HepG2 (cell line): Measurements from ENCODE around the gene CFD. TPM values are rescaled to one million over a fixed set of nuclear protein-coding genes. Genes with fewer than 3 reads are reported as not detected.

Source experiments
- DMAP1 ChIP-seq: IDR thresholded peaks from 2 replicates; pipeline ENCODE4 v1.6.1; 2016
- IRF2 ChIP-seq: IDR thresholded peaks from 2 replicates; pipeline ENCODE4 v1.6.1; 2018; ENCODE audit warnings: missing genetic modification reagents, missing compliant biosample characterization
- RXRB ChIP-seq: IDR thresholded peaks from 2 replicates; pipeline ENCODE4 v1.6.1; 2016; ENCODE audit warnings: borderline replicate concordance, missing genetic modification reagents, missing compliant biosample characterization
- SMAD1 ChIP-seq: sonication (generic); formaldehyde crosslinking; IDR thresholded peaks from 2 replicates; pipeline ENCODE4 v1.4.0; 2020; ENCODE audit warnings: missing genetic modification reagents, low read depth, mild to moderate bottlenecking, borderline replicate concordance
- ZFP90 ChIP-seq: sonication (generic); formaldehyde crosslinking; IDR thresholded peaks from 2 replicates; pipeline ENCODE4 v1.8.0; 2022; ENCODE audit warnings: missing genetic modification reagents, mild to moderate bottlenecking, inconsistent platforms, borderline replicate concordance
- microRNA counts: library from miRNA; unstranded; fragments of <30 nt; microRNA quantifications from one replicate; lab custom pipeline; 2015
- microRNA-seq: library from miRNA; unstranded; fragments of <30 nt; microRNA quantifications from one replicate; pipeline ENCODE4, GENCODE V29; 2020
- polyA plus RNA-seq, 8 experiments: library from polyadenylated mRNA; depleted of rRNA in 3 of 8; stranded (reverse) in 7 of 8; unstranded in 1 of 8; fragments of >200 nt; fragmentation: Illumina TruSeq in 4 of 8; extraction: Trizol in 4 of 8; gene quantifications; 2 replicates each; pipeline versions ENCODE4 v1.2.1 to v1.2.3, GENCODE V29; 2011 to 2016; ENCODE audit warnings: low read depth in 4 of 8, missing spikeins in 1 of 8, mixed read lengths in 1 of 8; ENCODE audit not compliant: insufficient read depth in 1 of 8
- small RNA-seq, 3 experiments: library from RNA; depleted of rRNA; stranded (forward); fragments of <200 nt; gene quantifications; one replicate each; pipeline ENCODE3, GENCODE V24; 2012; ENCODE audit warnings: low read depth in 2 of 3, low replicate concordance in 1 of 3; ENCODE audit not compliant: insufficient read length in 3 of 3, insufficient read depth in 2 of 3
- total RNA-seq, 5 experiments: library from RNA; depleted of rRNA; stranded (reverse); fragments of >200 nt; fragmentation: Illumina TruSeq; extraction: Trizol; gene quantifications; 2 replicates each; pipeline ENCODE4 v1.2.3, GENCODE V29; 2016; ENCODE audit warnings: low read depth in 1 of 5

CFD gene
- total and polyA plus RNA-seq, 2 of the 13 experiments (the other 11 are each of a cell fraction or from before 2014, with no cell fraction given) = 2.3 to 4.6 TPM

GRCh38 chr19:912181-913079, 53.0 kb downstream of the CFD start (continued):
- TF ChIP-seq SMAD1 (CRISPR knock-in tag) (no peak), IRF2 (CRISPR knock-in tag) (no peak), RXRB (CRISPR knock-in tag) (no peak), DMAP1 (CRISPR knock-in tag) (peak; percentile 6; the same call in 1 of the 2 replicates), ZFP90 (CRISPR knock-in tag) (0 out of 2 replicates have a peak, but pooled peaks have one; percentile 6)

MicroRNA genes within 50 kb of the gene (microRNA counts, 767-probe panel; counts per million panel counts)
- not detected for microRNA hsa-miR-3187-3p (lab: Ali Mortazavi, UCI)

Small RNA genes within 50 kb of the gene (microRNA-seq; reads per million reads assigned to microRNA genes)
- 31.0 reads per million, percentile 60 among the genes with 10 or more reads in this experiment for gene MIR3187

Small RNA genes within 50 kb of the gene (small RNA-seq; reads per million reads assigned to genes)
- 0 reads per million in 3 experiments for gene MIR3187
- 0 to 0.33 (median 0.20) reads per million in 3 experiments for gene RNU6-9

Other genes starting within 250 kb of the CFD start
- 52.5 and 78.0 TPM in 2 replicates for gene POLRMT, start 226.1 kb upstream of the CFD start, total RNA-seq (2016; rRNA removed; fragmentation: Illumina TruSeq; extraction: Trizol)
- gene POLRMT, start 226.1 kb upstream of the CFD start, polyA plus RNA-seq (2011; rRNA removed) = 101 and 114 TPM in 2 replicates
- 0.24 TPM in 1 of 2 replicates, not detected in the other for gene FGF22, start 219.8 kb upstream of the CFD start, total RNA-seq (2016; rRNA removed; fragmentation: Illumina TruSeq; extraction: Trizol)
- gene FGF22, start 219.8 kb upstream of the CFD start, polyA plus RNA-seq (2011; rRNA removed) = 0.07 TPM in 1 of 2 replicates, not detected in the other
- 18.5 and 34.0 TPM in 2 replicates for gene RNF126, start 196.4 kb upstream of the CFD start, total RNA-seq (2016; rRNA removed; fragmentation: Illumina TruSeq; extraction: Trizol)
- gene RNF126, start 196.4 kb upstream of the CFD start, polyA plus RNA-seq (2011; rRNA removed) = 23.2 and 24.6 TPM in 2 replicates
- gene FSTL3, start 183.3 kb upstream of the CFD start, total RNA-seq (2016; rRNA removed; fragmentation: Illumina TruSeq; extraction: Trizol) = 5.8 and 13.5 TPM in 2 replicates
- 15.6 and 30.9 TPM in 2 replicates for gene FSTL3, start 183.3 kb upstream of the CFD start, polyA plus RNA-seq (2011; rRNA removed)
- gene PRSS57, start 164.2 kb upstream of the CFD start, total RNA-seq (2016; rRNA removed; fragmentation: Illumina TruSeq; extraction: Trizol) = not detected in 2 replicates
- 0.12 and 0.20 TPM in 2 replicates for gene PRSS57, start 164.2 kb upstream of the CFD start, polyA plus RNA-seq (2011; rRNA removed)
- gene PALM, start 150.7 kb upstream of the CFD start, total RNA-seq (2016; rRNA removed; fragmentation: Illumina TruSeq; extraction: Trizol) = 9.7 and 10.8 TPM in 2 replicates
- gene PALM, start 150.7 kb upstream of the CFD start, polyA plus RNA-seq (2011; rRNA removed) = 4.0 and 5.4 TPM in 2 replicates
- gene MISP, start 108.6 kb upstream of the CFD start, total RNA-seq (2016; rRNA removed; fragmentation: Illumina TruSeq; extraction: Trizol) = 1.1 and 1.3 TPM in 2 replicates
- gene MISP, start 108.6 kb upstream of the CFD start, polyA plus RNA-seq (2011; rRNA removed) = 0.67 and 0.71 TPM in 2 replicates
- gene PTBP1, start 62.2 kb upstream of the CFD start, total RNA-seq (2016; rRNA removed; fragmentation: Illumina TruSeq; extraction: Trizol) = 188 and 195 TPM in 2 replicates
- gene PTBP1, start 62.2 kb upstream of the CFD start, polyA plus RNA-seq (2011; rRNA removed) = 288 and 314 TPM in 2 replicates
- gene PLPPR3, start 37.7 kb upstream of the CFD start, total RNA-seq (2016; rRNA removed; fragmentation: Illumina TruSeq; extraction: Trizol) = 0.07 TPM in 1 of 2 replicates, not detected in the other
- 0.16 and 0.17 TPM in 2 replicates for gene PLPPR3, start 37.7 kb upstream of the CFD start, polyA plus RNA-seq (2011; rRNA removed)
- not detected in 2 replicates for gene AZU1, start 31.8 kb upstream of the CFD start, total RNA-seq (2016; rRNA removed; fragmentation: Illumina TruSeq; extraction: Trizol)
- gene AZU1, start 31.8 kb upstream of the CFD start, polyA plus RNA-seq (2011; rRNA removed) = 0.08 TPM in 1 of 2 replicates, not detected in the other
- gene PRTN3, start 18.7 kb upstream of the CFD start, total RNA-seq (2016; rRNA removed; fragmentation: Illumina TruSeq; extraction: Trizol) = not detected in 2 replicates
- gene PRTN3, start 18.7 kb upstream of the CFD start, polyA plus RNA-seq (2011; rRNA removed) = 0.10 TPM in 1 of 2 replicates, not detected in the other
- gene ELANE, start 7.4 kb upstream of the CFD start, total RNA-seq (2016; rRNA removed; fragmentation: Illumina TruSeq; extraction: Trizol) = not detected in 2 replicates
- not detected in 2 replicates for gene ELANE, start 7.4 kb upstream of the CFD start, polyA plus RNA-seq (2011; rRNA removed)
- gene MED16, start 33.5 kb downstream of the CFD start, total RNA-seq (2016; rRNA removed; fragmentation: Illumina TruSeq; extraction: Trizol) = 14.8 and 18.4 TPM in 2 replicates
- 13.3 and 16.9 TPM in 2 replicates for gene MED16, start 33.5 kb downstream of the CFD start, polyA plus RNA-seq (2011; rRNA removed)
- gene RNU6-9, start 33.8 kb downstream of the CFD start, total RNA-seq (2016; rRNA removed; fragmentation: Illumina TruSeq; extraction: Trizol) = under 0.01 TPM in 1 of 2 replicates, not detected in the other
- not detected in 2 replicates for gene RNU6-9, start 33.8 kb downstream of the CFD start, polyA plus RNA-seq (2011; rRNA removed)
- gene R3HDM4, start 53.6 kb downstream of the CFD start, total RNA-seq (2016; rRNA removed; fragmentation: Illumina TruSeq; extraction: Trizol) = 21.8 and 26.2 TPM in 2 replicates
- gene R3HDM4, start 53.6 kb downstream of the CFD start, polyA plus RNA-seq (2011; rRNA removed) = 26.9 and 40.4 TPM in 2 replicates
- gene KISS1R, start 57.7 kb downstream of the CFD start, total RNA-seq (2016; rRNA removed; fragmentation: Illumina TruSeq; extraction: Trizol) = 3.9 and 10.2 TPM in 2 replicates
- gene KISS1R, start 57.7 kb downstream of the CFD start, polyA plus RNA-seq (2011; rRNA removed) = 1.1 and 1.5 TPM in 2 replicates
- gene ARID3A, start 66.4 kb downstream of the CFD start, total RNA-seq (2016; rRNA removed; fragmentation: Illumina TruSeq; extraction: Trizol) = 53.8 and 71.3 TPM in 2 replicates
- 77.9 and 102 TPM in 2 replicates for gene ARID3A, start 66.4 kb downstream of the CFD start, polyA plus RNA-seq (2011; rRNA removed)
- gene WDR18, start 124.7 kb downstream of the CFD start, total RNA-seq (2016; rRNA removed; fragmentation: Illumina TruSeq; extraction: Trizol) = 47.6 and 49.7 TPM in 2 replicates
- gene WDR18, start 124.7 kb downstream of the CFD start, polyA plus RNA-seq (2011; rRNA removed) = 36.4 and 44.6 TPM in 2 replicates
- 0.07 TPM in 1 of 2 replicates, not detected in the other for gene GRIN3B, start 140.8 kb downstream of the CFD start, total RNA-seq (2016; rRNA removed; fragmentation: Illumina TruSeq; extraction: Trizol)
- gene GRIN3B, start 140.8 kb downstream of the CFD start, polyA plus RNA-seq (2011; rRNA removed) = 0.20 and 0.34 TPM in 2 replicates
- 20.5 and 64.7 TPM in 2 replicates for gene TMEM259, start 161.5 kb downstream of the CFD start, total RNA-seq (2016; rRNA removed; fragmentation: Illumina TruSeq; extraction: Trizol)
- 164 and 232 TPM in 2 replicates for gene TMEM259, start 161.5 kb downstream of the CFD start, polyA plus RNA-seq (2011; rRNA removed)
- under 0.01 TPM in 1 of 2 replicates, not detected in the other for gene RNU6-2, start 161.9 kb downstream of the CFD start, total RNA-seq (2016; rRNA removed; fragmentation: Illumina TruSeq; extraction: Trizol)
- not detected in 2 replicates for gene RNU6-2, start 161.9 kb downstream of the CFD start, polyA plus RNA-seq (2011; rRNA removed)
- 70.0 and 84.5 TPM in 2 replicates for gene CNN2, start 166.9 kb downstream of the CFD start, total RNA-seq (2016; rRNA removed; fragmentation: Illumina TruSeq; extraction: Trizol)
- 58.1 and 63.6 TPM in 2 replicates for gene CNN2, start 166.9 kb downstream of the CFD start, polyA plus RNA-seq (2011; rRNA removed)
- 1.3 and 4.4 TPM in 2 replicates for gene ABCA7, start 180.4 kb downstream of the CFD start, total RNA-seq (2016; rRNA removed; fragmentation: Illumina TruSeq; extraction: Trizol)
- 32.4 and 41.2 TPM in 2 replicates for gene ABCA7, start 180.4 kb downstream of the CFD start, polyA plus RNA-seq (2011; rRNA removed)
- 0.48 and 0.84 TPM in 2 replicates for gene ARHGAP45, start 207.5 kb downstream of the CFD start, total RNA-seq (2016; rRNA removed; fragmentation: Illumina TruSeq; extraction: Trizol)
- 32.0 and 40.3 TPM in 2 replicates for gene ARHGAP45, start 207.5 kb downstream of the CFD start, polyA plus RNA-seq (2011; rRNA removed)
- gene POLR2E, start 235.7 kb downstream of the CFD start, total RNA-seq (2016; rRNA removed; fragmentation: Illumina TruSeq; extraction: Trizol) = 140 TPM in 2 replicates
- gene POLR2E, start 235.7 kb downstream of the CFD start, polyA plus RNA-seq (2011; rRNA removed) = 272 and 305 TPM in 2 replicates
- 426 and 535 TPM in 2 replicates for gene GPX4, start 244.3 kb downstream of the CFD start, total RNA-seq (2016; rRNA removed; fragmentation: Illumina TruSeq; extraction: Trizol)
- 613 and 728 TPM in 2 replicates for gene GPX4, start 244.3 kb downstream of the CFD start, polyA plus RNA-seq (2011; rRNA removed)